ENCODE results near the gene RILPL2. TPM values are rescaled to one million over a fixed set of nuclear protein-coding genes. Genes with fewer than 3 reads are reported as not detected.
A peak's percentile ranks its signal among the peaks of the same experiment; 100 is the strongest.

The RILPL2 gene, protein sequence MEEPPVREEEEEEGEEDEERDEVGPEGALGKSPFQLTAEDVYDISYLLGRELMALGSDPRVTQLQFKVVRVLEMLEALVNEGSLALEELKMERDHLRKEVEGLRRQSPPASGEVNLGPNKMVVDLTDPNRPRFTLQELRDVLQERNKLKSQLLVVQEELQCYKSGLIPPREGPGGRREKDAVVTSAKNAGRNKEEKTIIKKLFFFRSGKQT
- total RNA-seq (2011; cell fraction: chromatin; rRNA removed; ENCODE audit: low replicate concordance) = 1.4 and 2.2 TPM in 2 replicates
- 1.4 and 1.5 TPM in 2 replicates for total RNA-seq (2011; cell fraction: nucleolus; rRNA removed)
- total RNA-seq (2011; cell fraction: nucleoplasm; rRNA removed) = 1.8 and 2.7 TPM in 2 replicates
- total RNA-seq (2014; rRNA removed) = 5.6 and 6.2 TPM in 2 replicates
- 2.9 and 3.5 TPM in 2 replicates for total RNA-seq (2014; rRNA removed; fragmentation: Illumina TruSeq; extraction: Trizol)
- total RNA-seq (2015; rRNA removed; fragmentation: Illumina TruSeq; extraction: Trizol) = 4.6 and 5.0 TPM in 2 replicates
- 3.8 and 4.8 TPM in 2 replicates for total RNA-seq (2021)
- 3.8 and 4.6 TPM in 2 replicates for polyA plus RNA-seq (2011; rRNA removed)
- 2.4 and 2.6 TPM in 2 replicates for polyA plus RNA-seq (2011; cell fraction: cytosol; rRNA removed)
- polyA plus RNA-seq (2011; cell fraction: nucleus; rRNA removed) = 0.95 and 1.3 TPM in 2 replicates
- polyA plus RNA-seq (2012) = 4.9 and 8.8 TPM in 2 replicates
- polyA plus RNA-seq (2014; fragmentation: Illumina TruSeq; extraction: Trizol) = 4.3 and 5.5 TPM in 2 replicates
- under 1 TPM; 0.61 to 0.73 TPM for polyA plus RNA-seq (2014; fragmentation: Nextera tagmentation; extraction: Ambion mirVana)
- 5.8 and 5.9 TPM in 2 replicates for polyA plus RNA-seq (2014; rRNA removed)
- polyA minus RNA-seq (2011; rRNA and poly(A)+ RNA removed) = 1.7 and 2.4 TPM in 2 replicates
- polyA minus RNA-seq (2011; cell fraction: cytosol; rRNA and poly(A)+ RNA removed) = 1.5 and 1.8 TPM in 2 replicates
- polyA minus RNA-seq (2011; cell fraction: nucleus; rRNA and poly(A)+ RNA removed) = 0.54 and 0.89 TPM in 2 replicates
- percentile 58 among the genes with signal in this experiment for Bru-seq, nascent RNA
- percentile 58 among the genes with signal in this experiment for BruChase-seq, experiment 1, labeled RNA remaining after a 2-hour chase
- percentile 57 among the genes with signal in this experiment for BruChase-seq, experiment 2, labeled RNA remaining after a 6-hour chase
- long read RNA-seq, experiment 1, full-length matches to known transcripts = 26 of 60 reads
- long read RNA-seq, experiment 1, partial matches to known transcripts = 3 of 60 reads
- long read RNA-seq, experiment 1, other reads (novel, unspliced or antisense) = 31 of 60 reads
- long read RNA-seq, experiment 2, full-length matches to known transcripts = 19 of 27 reads
- long read RNA-seq, experiment 2, partial matches to known transcripts = 2 of 27 reads
- long read RNA-seq, experiment 2, other reads (novel, unspliced or antisense) = 6 of 27 reads
- long read RNA-seq, experiment 3, full-length matches to known transcripts = 14 of 18 reads
- long read RNA-seq, experiment 3, partial matches to known transcripts = 1 of 18 reads
- long read RNA-seq, experiment 3, other reads (novel, unspliced or antisense) = 3 of 18 reads

DNA sequence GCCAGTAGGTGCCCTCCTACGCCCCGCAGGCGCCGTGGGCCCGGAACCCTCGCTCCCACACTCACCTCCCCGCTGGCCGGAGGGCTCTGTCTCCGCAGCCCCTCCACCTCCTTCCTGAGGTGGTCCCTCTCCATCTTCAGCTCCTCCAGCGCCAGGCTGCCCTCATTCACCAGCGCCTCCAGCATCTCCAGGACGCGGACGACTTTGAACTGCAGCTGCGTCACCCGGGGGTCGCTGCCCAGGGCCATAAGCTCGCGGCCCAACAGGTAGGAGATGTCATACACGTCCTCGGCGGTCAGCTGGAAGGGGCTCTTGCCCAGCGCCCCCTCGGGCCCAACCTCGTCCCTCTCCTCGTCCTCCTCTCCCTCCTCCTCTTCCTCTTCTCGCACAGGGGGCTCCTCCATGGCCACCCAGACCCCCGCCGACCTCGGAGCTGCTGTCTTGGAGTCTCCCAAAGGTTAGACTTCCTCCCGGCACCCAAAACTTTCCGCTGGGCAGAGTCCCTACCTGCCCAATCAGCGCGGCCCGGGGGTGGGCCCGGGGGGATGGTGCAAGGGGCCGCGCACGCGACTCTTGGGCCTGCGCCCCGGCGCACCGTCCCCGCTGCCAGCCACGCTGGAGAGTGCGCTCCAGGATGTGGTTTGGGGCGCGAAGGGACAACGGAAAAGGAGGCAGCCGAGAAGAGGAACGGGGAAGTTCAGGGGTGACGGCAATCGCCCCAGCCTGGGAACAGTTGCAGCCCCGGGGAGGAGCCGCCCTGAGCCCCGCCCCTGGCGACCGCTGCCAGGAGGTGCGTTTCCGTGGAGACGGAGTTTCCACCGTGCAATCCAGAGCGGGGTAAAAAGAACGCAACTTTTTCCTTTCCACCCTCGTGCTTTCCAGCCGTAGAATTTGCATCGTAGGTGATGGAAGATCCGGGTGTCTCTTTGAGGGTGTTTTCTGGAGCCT lies at the start of gene RILPL2:
Gene RILPL2 (minus strand): TSS at position 668 of the 948 bp plus-strand sequence. CDS start 264 bp downstream, at position 404.
- WGBS (ENCODE audit: insufficient coverage, low coverage, missing lambda C conversion rate) = under 1% methylated on average over 35 of the region's 69 CpGs
- in situ Hi-C loops (cut with MboI) = no loop called here
- FAIRE-seq (peak; percentile 88), ATAC-seq (peak; percentile 98), DNase-seq (ENCODE audit: extremely low read depth in 1 of 4, low spot score in 3 of 4) (peak; percentile 85 to 88 (median 86))
- Histone ChIP-seq H3K9me3 (replicated peaks; ENCODE audit: control insufficient read depth, insufficient read depth, low read depth, low read length) (no peaks in the 10 kb centered on the region), H3K9ac (ENCODE audit: insufficient read depth in 1 of 2, low read depth in 2 of 2, low read length in 2 of 2) (peak within 1 kb of the TSS; percentile 64 to 96), H3K27ac (ENCODE audit: extremely low read depth, low read depth, low read length) (peak within 1 kb of the TSS; percentile 82), H3K4me3 (peak within 1 kb of the TSS; percentile 97), H3K27me3 (ENCODE audit: control insufficient read depth in 2 of 2, insufficient read depth in 2 of 2, low read length in 2 of 2) (no peaks in the 10 kb centered on the region), H2AFZ (ENCODE audit: low read depth, low read length) (peak within 1 kb of the TSS; percentile 94), H3K79me2 (ENCODE audit: control insufficient read depth, insufficient read depth, low read length) (peaks cover 18% of the 10 kb centered on the region), H3K4me1 (replicated peaks in 1 of 2; ENCODE audit: control insufficient read depth in 2 of 2, insufficient read depth in 2 of 2, low read length in 2 of 2) (peaks cover 2 to 24% of the 10 kb centered on the region in 2 experiments; a peak in 3 of 5 replicates), H3K36me3 (ENCODE audit: control insufficient read depth, insufficient read depth, low read length) (0 out of 3 replicates have a peak, but pooled peaks cover 2% of the 10 kb centered on the region), H4K20me1 (replicated peaks; ENCODE audit: control insufficient read depth, insufficient read depth, low read length) (no peaks in the 10 kb centered on the region), H3K9me1 (ENCODE audit: control insufficient read depth, insufficient read depth, low read length) (no peaks in the 10 kb centered on the region), H3K4me2 (ENCODE audit: insufficient read depth, low read length) (peak within 1 kb of the TSS; percentile 98)
- intact Hi-C loops (cut with micrococcal nuclease) = no loop called here
- ChIA-PET CTCF (ENCODE audit: low intra/inter-chr PET ratio) (interaction anchor here (0.9 kb wide), 1 partner anchor 9 kb away, joined by 3 read pairs; no protein-coding TSS in a partner anchor), POLR2A (interaction anchor here (0.6 to 1.6 kb wide), 7 partner anchors 9 to 607 kb away, joined by 3 to 4 read pairs (median 3); partner anchors contain the start of genes KMT5A and SNRNP35)
- TSS peak; percentile 68 for BruUV-seq (replicated peaks)
- peak; percentile 33; the same call in 1 of the 2 replicates for TF ChIP-seq ZNF589 (CRISPR knock-in tag; IDR thresholded peaks at IDR 0.05; ENCODE audit: low read depth)
- peak; percentile 87 for TF ChIP-seq GABPB1 (CRISPR knock-in tag; IDR thresholded peaks at IDR 0.05)
- peak in 1 of 2 experiments; percentile 54; a peak in 1 of 4 replicates for TF ChIP-seq SIN3A (IDR thresholded peaks at IDR 0.05; ENCODE audit: borderline replicate concordance in 2 of 2, control insufficient read depth in 1 of 2, low read depth in 2 of 2, low read length in 2 of 2)
- TF ChIP-seq ELF2 (CRISPR knock-in tag; IDR thresholded peaks at IDR 0.05) = no peak
- peak; percentile 69 for TF ChIP-seq ETV5 (CRISPR knock-in tag; IDR thresholded peaks at IDR 0.05; ENCODE audit: low read depth)
- TF ChIP-seq GABPA (tag; conservative IDR thresholded peaks at IDR 0.05; ENCODE audit: low read depth) = peak; percentile 84
- TF ChIP-seq TCF3 (CRISPR knock-in tag; IDR thresholded peaks at IDR 0.05) = peak; percentile 16; the same call in 1 of the 2 replicates
- TF ChIP-seq CC2D1A (IDR thresholded peaks at IDR 0.05) = no peak
- TF ChIP-seq, protein P1, sequence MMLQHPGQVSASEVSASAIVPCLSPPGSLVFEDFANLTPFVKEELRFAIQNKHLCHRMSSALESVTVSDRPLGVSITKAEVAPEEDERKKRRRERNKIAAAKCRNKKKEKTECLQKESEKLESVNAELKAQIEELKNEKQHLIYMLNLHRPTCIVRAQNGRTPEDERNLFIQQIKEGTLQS (IDR thresholded peaks at IDR 0.05) = 0 out of 2 replicates have a peak, but pooled peaks have one; percentile 31
- TF ChIP-seq, protein P1 (CRISPR knock-in tag; conservative IDR thresholded peaks at IDR 0.05) = no peak
- TF ChIP-seq, protein P2, sequence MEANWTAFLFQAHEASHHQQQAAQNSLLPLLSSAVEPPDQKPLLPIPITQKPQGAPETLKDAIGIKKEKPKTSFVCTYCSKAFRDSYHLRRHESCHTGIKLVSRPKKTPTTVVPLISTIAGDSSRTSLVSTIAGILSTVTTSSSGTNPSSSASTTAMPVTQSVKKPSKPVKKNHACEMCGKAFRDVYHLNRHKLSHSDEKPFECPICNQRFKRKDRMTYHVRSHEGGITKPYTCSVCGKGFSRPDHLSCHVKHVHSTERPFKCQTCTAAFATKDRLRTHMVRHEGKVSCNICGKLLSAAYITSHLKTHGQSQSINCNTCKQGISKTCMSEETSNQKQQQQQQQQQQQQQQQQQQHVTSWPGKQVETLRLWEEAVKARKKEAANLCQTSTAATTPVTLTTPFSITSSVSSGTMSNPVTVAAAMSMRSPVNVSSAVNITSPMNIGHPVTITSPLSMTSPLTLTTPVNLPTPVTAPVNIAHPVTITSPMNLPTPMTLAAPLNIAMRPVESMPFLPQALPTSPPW (CRISPR knock-in tag; IDR thresholded peaks at IDR 0.05) = peak; percentile 71

Data from K562 (cell line).